GM12892 (cell line): Measurements from ENCODE around the gene THADA.

ENCODE experiments used
- POLR2A ChIP-seq: IDR thresholded peaks from 2 replicates; pipeline ENCODE4 v1.6.1; 2011; ENCODE audit warnings: low read depth, low read length, control low read depth
- POLR2AphosphoS5 ChIP-seq: IDR thresholded peaks from 2 replicates; pipeline ENCODE4 v1.6.1; 2011; ENCODE audit warnings: low read depth, low read length, control low read depth
- TAF1 ChIP-seq: IDR thresholded peaks from 2 replicates; pipeline ENCODE4 v1.6.1; 2011; ENCODE audit warnings: low read depth, mild to moderate bottlenecking, control low read depth, low read length, borderline replicate concordance

GRCh38 chr2:43375746-43376522 is 219.9 kb downstream of the THADA start:
- TF ChIP-seq POLR2A (no peak), TAF1 (no peak), POLR2AphosphoS5 (no peak)
